ENCODE measurements around the gene P2RY1. TPM values are rescaled to one million over a fixed set of nuclear protein-coding genes. Genes with fewer than 3 reads are reported as not detected.
A peak's percentile ranks its signal among the peaks of the same experiment; 100 is the strongest.

The P2RY1 gene
- total RNA-seq, 4 donors from 2014 or later, result 13.5 to 23.5 (median 16.8) TPM

- TF ChIP-seq EP300 (IDR thresholded peaks at IDR 0.05) (no peak), CTCF (IDR thresholded peaks at IDR 0.05) (no peak), POLR2AphosphoS5 (IDR thresholded peaks at IDR 0.05) (no peak), POLR2A (IDR thresholded peaks at IDR 0.05) (no peak)
- Histone ChIP-seq H3K27me3 (no peaks in the 10 kb centered on the region), H3K4me3 (no peak overlapping the region), H3K27ac (no peak overlapping the region), H3K9me3 (no peaks in the 10 kb centered on the region), H3K4me1 (no peaks in the 10 kb centered on the region), H3K36me3 (no peaks in the 10 kb centered on the region)
- DNase-seq (ENCODE audit: low spot score in 2 of 2), result no peak
- WGBS, result 98% methylated on average over 2 of the region's 2 CpGs
These were observed 15.2 kb downstream of the P2RY1 start for GRCh38 chr3:152849996-152850578.

GRCh38 chr3:152853196-152853595, 18.3 kb downstream of the P2RY1 start:
- Histone ChIP-seq H3K4me3 (no peak overlapping the region), H3K9me3 (no peaks in the 10 kb centered on the region), H3K36me3 (no peaks in the 10 kb centered on the region), H3K27me3 (no peaks in the 10 kb centered on the region), H3K4me1 (no peaks in the 10 kb centered on the region), H3K27ac (no peak overlapping the region)
- WGBS, result 84% methylated on average over 2 of the region's 2 CpGs
- no peak for DNase-seq (ENCODE audit: low spot score in 2 of 2)
- TF ChIP-seq CTCF (IDR thresholded peaks at IDR 0.05) (no peak), POLR2AphosphoS5 (IDR thresholded peaks at IDR 0.05) (no peak), EP300 (IDR thresholded peaks at IDR 0.05) (no peak), POLR2A (IDR thresholded peaks at IDR 0.05) (no peak)

- TF ChIP-seq POLR2AphosphoS5 (IDR thresholded peaks at IDR 0.05), result no peak
- TF ChIP-seq EP300 (IDR thresholded peaks at IDR 0.05), result no peak
- TF ChIP-seq CTCF (IDR thresholded peaks at IDR 0.05), result no peak
- no peak for DNase-seq (ENCODE audit: low spot score in 2 of 2)
- Histone ChIP-seq H3K36me3 (no peaks in the 10 kb centered on the region), H3K4me1 (peaks cover 5% of the 10 kb centered on the region), H3K27ac (no peak overlapping the region), H3K27me3 (no peaks in the 10 kb centered on the region), H3K9me3 (no peaks in the 10 kb centered on the region), H3K4me3 (no peak overlapping the region)
- WGBS, result 97% methylated on average over 1 of the region's 1 CpG
These were observed 22.2 kb downstream of the P2RY1 start for GRCh38 chr3:152857082-152857481.

- Histone ChIP-seq H3K27me3 (no peaks in the 10 kb centered on the region), H3K36me3 (no peaks in the 10 kb centered on the region), H3K27ac (peak overlapping the region; percentile 35), H3K4me3 (no peak overlapping the region), H3K9me3 (no peaks in the 10 kb centered on the region), H3K4me1 (peaks cover 5% of the 10 kb centered on the region)
- no peak for TF ChIP-seq EP300 (IDR thresholded peaks at IDR 0.05)
- no peak for TF ChIP-seq POLR2AphosphoS5 (IDR thresholded peaks at IDR 0.05)
- TF ChIP-seq CTCF (IDR thresholded peaks at IDR 0.05), result no peak
- no peak for TF ChIP-seq POLR2A (IDR thresholded peaks at IDR 0.05)
- WGBS, result 78% methylated on average over 4 of the region's 4 CpGs
- DNase-seq (ENCODE audit: low spot score in 2 of 2), result no peak
These were observed 23.4 kb downstream of the P2RY1 start for GRCh38 chr3:152858170-152858800.

- H3K27ac ChIP-seq, result no peak overlapping the region
- no peak for DNase-seq (ENCODE audit: low spot score in 2 of 2)
- no peak overlapping the region for H3K4me3 ChIP-seq
- no peaks in the 10 kb centered on the region for H3K9me3 ChIP-seq
- no peaks in the 10 kb centered on the region for H3K27me3 ChIP-seq
- TF ChIP-seq POLR2AphosphoS5 (IDR thresholded peaks at IDR 0.05) (no peak), POLR2A (IDR thresholded peaks at IDR 0.05) (no peak), CTCF (IDR thresholded peaks at IDR 0.05) (no peak), EP300 (IDR thresholded peaks at IDR 0.05) (no peak)
- WGBS, result 92% methylated on average over 1 of the region's 1 CpG
- H3K36me3 ChIP-seq, result no peaks in the 10 kb centered on the region
- H3K4me1 ChIP-seq, result peaks cover 5% of the 10 kb centered on the region
These were observed 25.8 kb downstream of the P2RY1 start for GRCh38 chr3:152860736-152861135.

Measured in suprapubic skin (tissue), 4 donors.